Fibroblast of villous mesenchyme (primary cell): Measurements from ENCODE around the gene PRDM2. TPM values are rescaled to one million over a fixed set of nuclear protein-coding genes. Genes with fewer than 3 reads are reported as not detected.

Experiments used
- DNase-seq: peaks from one replicate; pipeline ENCODE4 v3.0.0-alpha.2; 2010; ENCODE audit warnings: low read depth
- H3K4me3 ChIP-seq: 2 replicates; pipeline ENCODE4 v1.5.1; 2011; ENCODE audit warnings: low read depth, mild to moderate bottlenecking, low read length
- total RNA-seq: library from RNA; depleted of rRNA; stranded (reverse); fragments of >200 nt; gene quantifications from 2 replicates; pipeline ENCODE4 v1.2.3, GENCODE V29; 2012
- TF ChIP-seq, protein P1 (sequence below): IDR thresholded peaks from 2 replicates; pipeline ENCODE4 v1.5.1; 2012; ENCODE audit warnings: low read depth, mild to moderate bottlenecking, low read length; ENCODE audit not compliant: insufficient read depth

Gene PRDM2
- total RNA-seq, 1 donor = 19.9 TPM

DNA sequence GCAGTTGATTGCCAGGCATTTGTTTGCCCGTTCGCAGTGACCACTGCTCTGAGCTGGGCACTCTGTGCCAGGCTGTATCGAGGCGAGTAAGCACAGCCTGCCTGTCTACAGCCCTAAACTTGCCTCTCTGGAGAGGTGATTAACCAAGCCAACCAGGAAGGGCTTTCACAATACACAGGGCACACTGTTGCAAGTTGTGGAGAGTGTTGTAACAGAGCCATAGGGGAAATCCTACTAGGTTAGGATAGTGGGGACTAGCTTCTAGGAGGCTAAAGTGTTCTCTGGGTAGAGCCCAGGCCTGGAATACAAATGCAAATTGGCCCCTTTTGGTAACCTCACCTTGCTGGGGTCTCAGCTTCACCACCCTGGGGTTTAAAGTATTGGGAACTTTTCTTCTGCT is 23.8 kb downstream of the PRDM2 start:
- peak; percentile 62 for DNase-seq
- TF ChIP-seq, protein P1, sequence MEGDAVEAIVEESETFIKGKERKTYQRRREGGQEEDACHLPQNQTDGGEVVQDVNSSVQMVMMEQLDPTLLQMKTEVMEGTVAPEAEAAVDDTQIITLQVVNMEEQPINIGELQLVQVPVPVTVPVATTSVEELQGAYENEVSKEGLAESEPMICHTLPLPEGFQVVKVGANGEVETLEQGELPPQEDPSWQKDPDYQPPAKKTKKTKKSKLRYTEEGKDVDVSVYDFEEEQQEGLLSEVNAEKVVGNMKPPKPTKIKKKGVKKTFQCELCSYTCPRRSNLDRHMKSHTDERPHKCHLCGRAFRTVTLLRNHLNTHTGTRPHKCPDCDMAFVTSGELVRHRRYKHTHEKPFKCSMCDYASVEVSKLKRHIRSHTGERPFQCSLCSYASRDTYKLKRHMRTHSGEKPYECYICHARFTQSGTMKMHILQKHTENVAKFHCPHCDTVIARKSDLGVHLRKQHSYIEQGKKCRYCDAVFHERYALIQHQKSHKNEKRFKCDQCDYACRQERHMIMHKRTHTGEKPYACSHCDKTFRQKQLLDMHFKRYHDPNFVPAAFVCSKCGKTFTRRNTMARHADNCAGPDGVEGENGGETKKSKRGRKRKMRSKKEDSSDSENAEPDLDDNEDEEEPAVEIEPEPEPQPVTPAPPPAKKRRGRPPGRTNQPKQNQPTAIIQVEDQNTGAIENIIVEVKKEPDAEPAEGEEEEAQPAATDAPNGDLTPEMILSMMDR = no peak
- H3K4me3 ChIP-seq = no peak overlapping the region

DNA sequence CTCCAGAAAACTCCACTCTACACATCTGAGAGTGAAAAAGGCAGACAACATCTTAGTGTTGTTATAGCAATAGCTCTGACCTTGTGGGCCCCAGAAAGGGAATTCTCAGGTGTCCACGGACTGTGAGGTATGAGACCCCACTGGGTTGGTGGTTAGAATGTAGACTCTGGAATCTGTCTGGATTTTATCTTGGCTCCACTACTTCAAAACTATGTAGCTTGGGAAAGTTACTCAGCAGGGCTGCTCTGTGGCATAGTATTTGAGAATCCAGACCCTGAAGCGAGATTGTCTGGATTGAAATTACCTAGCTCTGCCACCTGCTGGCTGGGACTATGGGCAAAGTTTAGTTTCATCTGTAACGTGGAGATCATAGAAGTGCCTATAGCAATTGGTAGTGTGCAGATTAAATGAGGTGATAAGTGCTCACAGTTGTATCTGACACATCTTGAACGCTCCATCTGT is 25.8 kb downstream of the PRDM2 start:
- peak; percentile 43 for DNase-seq
- TF ChIP-seq, protein P1 = peak; percentile 48
- H3K4me3 ChIP-seq = no peak overlapping the region

DNA sequence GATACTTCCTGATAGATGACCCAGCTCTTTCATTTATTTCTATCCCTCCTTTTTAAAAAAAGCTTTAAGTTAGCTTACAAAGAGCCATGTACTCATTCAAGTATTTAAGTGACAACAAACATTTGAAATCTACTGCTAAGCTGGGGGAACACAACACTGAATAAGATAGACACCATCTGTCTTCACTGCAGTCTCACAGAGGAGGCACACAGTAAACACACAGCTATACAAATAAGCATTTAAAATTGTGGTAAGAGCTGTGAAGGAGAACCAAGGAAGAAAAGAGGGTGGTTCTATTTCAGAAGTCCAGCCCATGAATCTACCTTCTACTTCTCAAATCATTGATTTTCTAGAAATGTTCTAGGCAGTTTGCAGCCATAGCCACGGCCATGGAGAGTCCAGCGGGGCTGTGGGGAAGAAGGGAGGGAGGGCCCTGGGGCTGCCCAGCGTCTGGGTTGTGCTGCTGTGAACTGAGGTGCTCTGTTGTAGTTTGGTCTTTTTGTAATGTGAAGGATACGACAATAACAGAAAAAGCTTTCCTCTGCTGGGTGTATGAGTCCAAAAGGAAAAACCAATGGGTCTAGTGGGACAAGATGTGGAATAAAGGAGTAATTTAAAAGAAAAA is 28.2 kb downstream of the PRDM2 start:
- TF ChIP-seq, protein P1 = no peak
- no peak overlapping the region for H3K4me3 ChIP-seq
- DNase-seq = no peak

DNA sequence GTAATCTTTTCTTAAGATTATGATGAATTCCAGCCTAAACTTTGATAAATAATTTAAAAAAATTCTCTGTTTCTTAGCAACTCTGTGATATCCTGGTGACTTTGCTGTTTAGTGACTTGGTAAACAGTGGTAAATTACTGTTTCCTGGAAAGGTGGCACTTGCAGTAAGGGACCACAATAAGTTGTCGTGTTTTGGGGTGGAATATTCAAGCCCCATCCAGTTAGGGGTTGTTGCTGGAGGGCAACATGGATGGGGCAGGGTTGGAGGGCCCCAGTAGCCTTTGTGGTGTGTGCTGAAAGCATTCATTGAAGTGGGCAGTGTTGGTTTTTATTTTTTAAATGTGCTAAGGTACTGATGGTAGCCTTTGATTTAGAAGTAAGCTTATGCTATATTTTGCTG is 30.3 kb downstream of the PRDM2 start:
- H3K4me3 ChIP-seq = no peak overlapping the region
- TF ChIP-seq, protein P1 = no peak
- DNase-seq = no peak

DNA sequence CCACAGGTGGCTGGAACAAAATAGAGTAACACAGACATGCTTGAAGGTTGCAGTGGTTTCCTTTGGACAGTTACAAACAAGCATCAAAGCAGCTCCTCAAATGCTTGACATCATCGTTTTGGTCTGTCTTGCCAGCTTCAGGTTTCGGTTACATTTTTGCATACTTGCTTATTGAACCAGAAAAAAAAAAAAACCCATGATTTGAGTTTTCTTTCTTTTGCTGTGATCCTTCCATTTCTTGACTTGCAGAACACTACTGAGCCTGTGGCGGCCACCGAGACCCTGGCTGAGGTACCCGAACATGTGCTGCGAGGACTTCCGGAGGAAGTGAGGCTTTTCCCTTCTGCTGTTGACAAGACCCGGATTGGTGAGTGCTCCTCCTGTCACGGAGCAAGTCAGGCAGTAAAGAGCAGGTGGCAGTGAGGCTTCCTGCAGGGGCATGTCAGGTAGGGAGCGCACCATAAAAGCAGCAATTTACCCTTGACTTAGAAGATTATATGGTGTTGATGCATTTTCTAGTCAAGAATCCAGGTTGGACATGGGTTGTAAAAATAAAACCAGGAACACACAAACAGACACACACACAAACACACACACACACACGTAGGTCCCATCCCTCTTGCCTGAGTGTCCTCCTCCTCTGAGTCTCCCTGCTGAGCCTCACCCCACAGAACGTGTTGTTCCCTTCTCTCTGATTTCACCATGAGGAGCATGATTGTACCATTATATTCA is 30.9 kb downstream of the PRDM2 start:
- no peak overlapping the region for H3K4me3 ChIP-seq
- no peak for DNase-seq
- TF ChIP-seq, protein P1 = no peak

DNA sequence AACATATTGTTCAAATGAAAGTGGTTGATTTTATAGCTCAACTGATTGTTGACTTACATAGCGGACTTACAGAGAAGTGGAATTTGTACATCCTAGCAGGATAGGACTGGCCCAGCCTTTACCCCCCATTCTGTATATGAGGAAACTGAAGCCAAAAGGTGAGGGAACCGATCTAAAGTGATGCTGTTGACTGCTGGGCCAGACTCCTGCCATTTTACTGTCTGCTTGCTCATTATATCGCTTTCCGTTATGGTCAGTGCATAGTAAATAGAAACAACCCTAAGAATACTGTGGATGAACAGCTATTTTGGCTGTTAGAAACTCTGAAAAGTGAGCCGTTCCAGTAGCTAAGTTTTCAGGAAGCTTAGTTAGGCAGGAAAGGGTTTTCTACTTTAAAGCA is 31.9 kb downstream of the PRDM2 start:
- no peak for DNase-seq
- TF ChIP-seq, protein P1 = no peak
- no peak overlapping the region for H3K4me3 ChIP-seq
